Trophoblast cell (in vitro differentiated cells and primary cell): ENCODE results near the gene SAGE1.

Experiments used
- DNase-seq, 2 donors: peaks; one replicate each; pipeline ENCODE4 v3.0.0-alpha.2; 2016
- H2AFZ ChIP-seq: 2 replicates; pipeline ENCODE4 v1.6.1; 2013; ENCODE audit warnings: low read length, moderate library complexity, mild to moderate bottlenecking; ENCODE audit not compliant: insufficient read depth, poor library complexity
- H2AK5ac ChIP-seq: 2 replicates; pipeline ENCODE4 v1.6.1; 2013; ENCODE audit warnings: mild to moderate bottlenecking, low read length
- H2BK120ac ChIP-seq: 2 replicates; pipeline ENCODE4 v1.6.1; 2013; ENCODE audit warnings: low read length, mild to moderate bottlenecking, moderate library complexity; ENCODE audit not compliant: insufficient read depth, poor library complexity
- H2BK12ac ChIP-seq: 2 replicates; pipeline ENCODE4 v1.6.1; 2013; ENCODE audit warnings: mild to moderate bottlenecking, low read length, moderate library complexity
- H2BK5ac ChIP-seq: 2 replicates; pipeline ENCODE4 v1.6.1; 2013; ENCODE audit warnings: low read length, low read depth, moderate library complexity, mild to moderate bottlenecking; ENCODE audit not compliant: poor library complexity
- H3K14ac ChIP-seq: 2 replicates; pipeline ENCODE4 v1.6.1; 2013; ENCODE audit warnings: mild to moderate bottlenecking, low read length
- H3K18ac ChIP-seq: 2 replicates; pipeline ENCODE4 v1.6.1; 2013; ENCODE audit warnings: mild to moderate bottlenecking, low read length
- H3K23ac ChIP-seq: 2 replicates; pipeline ENCODE4 v1.6.1; 2013; ENCODE audit warnings: low read length
- H3K27ac ChIP-seq: 2 replicates; pipeline ENCODE4 v1.5.1; 2013; ENCODE audit warnings: low read depth, mild to moderate bottlenecking, inconsistent platforms, low read length, moderate library complexity
- H3K27me3 ChIP-seq: 2 replicates; pipeline ENCODE4 v1.6.1; 2013; ENCODE audit warnings: inconsistent platforms, mild to moderate bottlenecking, low read length, moderate library complexity; ENCODE audit not compliant: insufficient read depth
- H3K36me3 ChIP-seq, 2 experiments: 1 replicate in 1 of 2; 2 replicates in 1 of 2; pipeline ENCODE4 v1.6.1; 2013; ENCODE audit warnings: low read length in 2 of 2, mild to moderate bottlenecking in 2 of 2, moderate library complexity in 1 of 2; ENCODE audit not compliant: insufficient read depth in 2 of 2, control insufficient read depth in 1 of 2
- H3K4ac ChIP-seq: 2 replicates; pipeline ENCODE4 v1.6.1; 2013; ENCODE audit warnings: low read depth, mild to moderate bottlenecking, low read length, moderate library complexity
- H3K4me1 ChIP-seq, 2 experiments: 1 replicate in 1 of 2; 2 replicates in 1 of 2; pipeline ENCODE4 v1.6.1; 2013; ENCODE audit warnings: low read length in 2 of 2, mild to moderate bottlenecking in 2 of 2, moderate library complexity in 1 of 2; ENCODE audit not compliant: insufficient read depth in 2 of 2, control insufficient read depth in 1 of 2
- H3K4me2 ChIP-seq: 2 replicates; pipeline ENCODE4 v1.6.1; 2013; ENCODE audit warnings: inconsistent platforms, mild to moderate bottlenecking, low read length, moderate library complexity
- H3K4me3 ChIP-seq: 2 replicates; pipeline ENCODE4 v1.5.1; 2013; ENCODE audit warnings: mild to moderate bottlenecking, low read depth, low read length, inconsistent platforms
- H3K79me1 ChIP-seq: one replicate; pipeline ENCODE4 v1.6.1; 2013; ENCODE audit warnings: low read length
- H3K79me2 ChIP-seq: 2 replicates; pipeline ENCODE4 v1.6.1; 2013; ENCODE audit warnings: low read length, mild to moderate bottlenecking; ENCODE audit not compliant: control insufficient read depth, insufficient read depth, poor library complexity
- H3K9ac ChIP-seq: 2 replicates; pipeline ENCODE4 v1.6.1; 2013; ENCODE audit warnings: mild to moderate bottlenecking, low read length
- H3K9me3 ChIP-seq: 2 replicates; pipeline ENCODE4 v1.6.1; 2013; ENCODE audit warnings: low read depth, mild to moderate bottlenecking, control low read depth, inconsistent platforms, low read length; ENCODE audit not compliant: insufficient read depth
- H4K12ac ChIP-seq: 2 replicates; pipeline ENCODE4 v1.6.1; 2013; ENCODE audit warnings: low read depth, mild to moderate bottlenecking, low read length, moderate library complexity
- H4K8ac ChIP-seq: 2 replicates; pipeline ENCODE4 v1.6.1; 2013; ENCODE audit warnings: low read depth, mild to moderate bottlenecking, low read length, moderate library complexity
- H4K91ac ChIP-seq: one replicate; pipeline ENCODE4 v1.6.1; 2013; ENCODE audit warnings: low read depth, mild to moderate bottlenecking, low read length, moderate library complexity
- WGBS: extraction: QIAGEN DNeasy Blood & Tissue Kit; methylation state at CpG from one replicate; pipeline ENCODE4 v1.1.7; 2013; ENCODE audit warnings: missing lambda C conversion rate; ENCODE audit not compliant: insufficient read length, insufficient coverage; ENCODE audit errors: extremely low coverage; 5-methylcytosine and 5-hydroxymethylcytosine counted together

Gene SAGE1

DNA sequence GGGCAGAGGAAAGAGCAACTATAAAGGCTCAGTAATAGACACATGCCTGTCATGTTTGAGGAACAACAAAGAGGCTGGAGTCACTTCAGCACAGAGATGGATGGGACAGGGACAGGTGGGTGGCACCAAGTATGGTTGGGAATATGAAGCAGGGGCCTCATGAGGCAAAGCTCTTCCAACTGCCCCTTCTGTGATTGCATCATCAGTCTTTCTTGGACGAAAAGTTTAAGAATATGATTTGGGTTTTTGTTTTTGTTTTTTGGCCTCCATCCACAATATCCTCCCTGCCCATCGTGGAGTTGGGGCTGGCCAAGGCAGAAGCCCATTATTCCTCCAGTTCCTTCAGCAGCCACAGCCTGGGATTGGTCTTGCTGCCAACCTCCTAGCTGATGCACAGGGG, 34.4 kb downstream of the SAGE1 start:
- Histone ChIP-seq H3K79me1 (no peaks in the 10 kb centered on the region), H3K36me3 (no peaks in the 10 kb centered on the region), H3K18ac (no peak overlapping the region), H3K9me3 (no peaks in the 10 kb centered on the region), H4K8ac (no peak overlapping the region), H2BK120ac (no peak overlapping the region), H3K4me1 (no peaks in the 10 kb centered on the region), H2BK12ac (no peak overlapping the region), H2AFZ (no peak overlapping the region), H3K9ac (no peak overlapping the region), H3K23ac (no peak overlapping the region), H2BK5ac (no peak overlapping the region), H3K27ac (no peak overlapping the region), H3K4me3 (no peak overlapping the region), H4K91ac (no peak overlapping the region), H3K79me2 (no peaks in the 10 kb centered on the region), H3K4me2 (no peak overlapping the region), H3K4ac (no peak overlapping the region), H2AK5ac (no peak overlapping the region), H3K14ac (no peak overlapping the region), H3K27me3 (no peaks in the 10 kb centered on the region), H4K12ac (no peak overlapping the region)
- no peak for DNase-seq
- whole genome bisulfite sequencing, result no CpG with 5 or more reads among the region's 2 CpGs

GRCh38 chrX:135931644-135932487, 38.4 kb downstream of the SAGE1 start:
- Histone ChIP-seq H2BK12ac (no peak overlapping the region), H3K4me2 (no peak overlapping the region), H3K18ac (no peak overlapping the region), H3K36me3 (no peaks in the 10 kb centered on the region), H2BK120ac (no peak overlapping the region), H3K9me3 (no peaks in the 10 kb centered on the region), H3K4me1 (no peaks in the 10 kb centered on the region), H4K12ac (no peak overlapping the region), H3K23ac (no peak overlapping the region), H4K8ac (no peak overlapping the region), H3K27ac (no peak overlapping the region), H3K9ac (no peak overlapping the region), H4K91ac (no peak overlapping the region), H3K4ac (no peak overlapping the region), H2BK5ac (no peak overlapping the region), H2AK5ac (no peak overlapping the region), H3K4me3 (no peak overlapping the region), H2AFZ (no peak overlapping the region), H3K27me3 (no peaks in the 10 kb centered on the region), H3K14ac (no peak overlapping the region), H3K79me2 (no peaks in the 10 kb centered on the region), H3K79me1 (no peaks in the 10 kb centered on the region)
- WGBS, result no CpG with 5 or more reads among the region's 19 CpGs
- peak in 1 of 2 donors; percentile 62 for DNase-seq

DNA sequence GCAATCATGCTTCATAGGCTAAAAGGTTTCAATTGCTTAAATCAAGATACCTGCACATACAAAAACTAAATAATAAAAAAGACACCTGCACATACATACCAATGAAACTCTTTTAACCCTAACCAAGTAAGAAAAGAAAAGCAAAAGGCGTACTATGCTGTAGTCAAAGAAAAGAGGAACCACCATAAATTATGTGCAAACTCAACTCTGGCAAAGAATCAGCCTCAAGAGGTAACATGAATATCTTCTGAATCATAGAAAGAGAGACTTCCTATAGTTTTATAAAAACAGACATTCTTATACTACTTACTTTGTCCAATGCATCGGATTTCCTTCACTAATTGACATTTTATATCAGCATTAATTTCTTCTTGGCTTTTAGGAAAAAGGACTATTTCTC, 51.0 kb downstream of the SAGE1 start:
- H3K4me1 ChIP-seq, result no peaks in the 10 kb centered on the region
- no peak overlapping the region for H4K12ac ChIP-seq
- H2BK12ac ChIP-seq, result no peak overlapping the region
- H4K91ac ChIP-seq, result no peak overlapping the region
- WGBS, result no CpG with 5 or more reads among the region's 2 CpGs
- no peaks in the 10 kb centered on the region for H3K27me3 ChIP-seq
- H3K79me2 ChIP-seq, result no peaks in the 10 kb centered on the region
- no peak overlapping the region for H3K14ac ChIP-seq
- H3K4me2 ChIP-seq, result no peak overlapping the region
- H3K23ac ChIP-seq, result no peak overlapping the region
- DNase-seq, result no peak
- H3K27ac ChIP-seq, result no peak overlapping the region
- peaks cover 2% of the 10 kb centered on the region for H3K9me3 ChIP-seq
- H2AFZ ChIP-seq, result no peak overlapping the region
- H2BK5ac ChIP-seq, result no peak overlapping the region
- no peak overlapping the region for H3K4ac ChIP-seq
- no peak overlapping the region for H2AK5ac ChIP-seq
- H4K8ac ChIP-seq, result no peak overlapping the region
- no peak overlapping the region for H3K4me3 ChIP-seq
- H2BK120ac ChIP-seq, result no peak overlapping the region
- no peak overlapping the region for H3K9ac ChIP-seq
- peaks cover 0 to 1% of the 10 kb centered on the region in 2 experiments for H3K36me3 ChIP-seq
- H3K18ac ChIP-seq, result no peak overlapping the region
- H3K79me1 ChIP-seq, result no peaks in the 10 kb centered on the region

GRCh38 chrX:135951291-135951690, 57.8 kb downstream of the SAGE1 start:
- H4K91ac ChIP-seq, result no peak overlapping the region
- H3K27me3 ChIP-seq, result no peaks in the 10 kb centered on the region
- no CpG with 5 or more reads among the region's 4 CpGs for WGBS
- no peak overlapping the region for H2AK5ac ChIP-seq
- no peak for DNase-seq
- H3K4me1 ChIP-seq, result no peaks in the 10 kb centered on the region
- H3K79me1 ChIP-seq, result no peaks in the 10 kb centered on the region
- H2AFZ ChIP-seq, result no peak overlapping the region
- no peak overlapping the region for H3K9ac ChIP-seq
- no peak overlapping the region for H3K4ac ChIP-seq
- H4K12ac ChIP-seq, result no peak overlapping the region
- no peak overlapping the region for H3K23ac ChIP-seq
- H2BK12ac ChIP-seq, result no peak overlapping the region
- H3K27ac ChIP-seq, result no peak overlapping the region
- H3K14ac ChIP-seq, result no peak overlapping the region
- peaks cover 0 to 1% of the 10 kb centered on the region in 2 experiments for H3K36me3 ChIP-seq
- H2BK120ac ChIP-seq, result no peak overlapping the region
- peaks cover 2% of the 10 kb centered on the region for H3K9me3 ChIP-seq
- H4K8ac ChIP-seq, result no peak overlapping the region
- no peak overlapping the region for H2BK5ac ChIP-seq
- no peak overlapping the region for H3K4me3 ChIP-seq
- H3K4me2 ChIP-seq, result no peak overlapping the region
- H3K18ac ChIP-seq, result no peak overlapping the region
- no peaks in the 10 kb centered on the region for H3K79me2 ChIP-seq
